Stimulated activated CD4-positive, alpha-beta T cell treated with anti-CD3 and anti-CD28 coated beads, Interleukin-4, amount 100 ng/mL, for 4 hours (primary cell): ENCODE results near the gene CEP250.
A peak's percentile ranks its signal among the peaks of the same experiment; 100 is the strongest.
"Not testable (repeated sequence)": the region's sequence is repeated elsewhere in the genome, so short reads cannot be mapped to it uniquely, and the experiment has no call there.

ENCODE experiments used
- DNase-seq, 2 experiments: peaks; one replicate each; pipeline ENCODE4 v3.0.0-alpha.2; 2020

CEP250 gene

GRCh38 chr20:35453647-35454046, 1.8 kb upstream of the CEP250 start:
- no peak for DNase-seq

GRCh38 chr20:35456700-35457099, 1.3 kb downstream of the CEP250 start:
- not testable (repeated sequence) for DNase-seq

GRCh38 chr20:35457539-35457938, 2.1 kb downstream of the CEP250 start:
- DNase-seq: not testable (repeated sequence)

GRCh38 chr20:35458388-35458787, 3.0 kb downstream of the CEP250 start:
- no peak for DNase-seq

- no peak for DNase-seq
Measured at GRCh38 chr20:35461620-35462019, 6.2 kb downstream of the CEP250 start.

- no peak for DNase-seq
Measured at GRCh38 chr20:35462351-35462750, 7.0 kb downstream of the CEP250 start.

GRCh38 chr20:35463455-35464300, 8.3 kb downstream of the CEP250 start:
- DNase-seq: peak; percentile 25 to 35

GRCh38 chr20:35465976-35466375, 10.6 kb downstream of the CEP250 start:
- no peak for DNase-seq

GRCh38 chr20:35466856-35467255, 11.5 kb downstream of the CEP250 start:
- DNase-seq: no peak

GRCh38 chr20:35467339-35468224, 12.2 kb downstream of the CEP250 start:
- no peak for DNase-seq

GRCh38 chr20:35468671-35469334, 13.4 kb downstream of the CEP250 start:
- DNase-seq: no peak

- DNase-seq: no peak
Measured at GRCh38 chr20:35472209-35472608, 16.8 kb downstream of the CEP250 start.

- DNase-seq: no peak
Measured at GRCh38 chr20:35473684-35474083, 18.3 kb downstream of the CEP250 start.

- DNase-seq: no peak
Measured at GRCh38 chr20:35474303-35474871, 19.0 kb downstream of the CEP250 start.

- DNase-seq: no peak
Measured at GRCh38 chr20:35476288-35476687, 20.9 kb downstream of the CEP250 start.

GRCh38 chr20:35478804-35479472, 23.5 kb downstream of the CEP250 start:
- DNase-seq: peak in 1 of 2 experiments; percentile 15

- no peak for DNase-seq
Measured at GRCh38 chr20:35479798-35480197, 24.4 kb downstream of the CEP250 start.

- DNase-seq: no peak
Measured at GRCh38 chr20:35487479-35487878, 32.1 kb downstream of the CEP250 start.

- no peak for DNase-seq
Measured at GRCh38 chr20:35489717-35490116, 34.3 kb downstream of the CEP250 start.

GRCh38 chr20:35490736-35491181, 35.4 kb downstream of the CEP250 start:
- peak; percentile 34 to 60 for DNase-seq

- no peak for DNase-seq
Measured at GRCh38 chr20:35491823-35492222, 36.4 kb downstream of the CEP250 start.

GRCh38 chr20:35492352-35492751, 37.0 kb downstream of the CEP250 start:
- DNase-seq: no peak
